ENCODE measurements around the gene ARX.

DNA sequence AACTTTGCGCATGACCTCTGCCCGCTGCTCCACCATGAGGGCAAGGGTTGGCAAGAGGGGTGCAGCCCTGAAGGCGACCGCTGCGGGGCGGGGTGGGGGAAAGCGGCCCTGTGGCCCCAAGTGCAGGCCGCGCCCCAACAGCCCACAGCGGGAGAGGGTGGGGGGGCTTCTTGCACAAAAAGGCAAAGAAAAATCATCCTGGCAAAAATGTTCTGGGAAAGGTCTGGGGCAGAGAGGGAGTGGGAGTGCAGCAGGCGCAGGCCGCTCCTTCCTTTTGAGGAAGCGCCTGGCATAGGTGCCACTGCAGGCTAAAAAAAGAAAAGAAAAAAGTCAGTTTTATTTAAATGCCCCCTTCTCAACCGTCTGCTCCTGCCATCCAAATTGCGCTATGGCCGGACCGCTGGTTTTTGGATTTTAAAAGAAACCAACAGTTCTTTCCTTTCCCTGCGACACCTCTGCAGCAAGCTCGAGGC, 1.4 kb downstream of the ARX start:
- TF ChIP-seq CTCF (IDR thresholded peaks at IDR 0.05; ENCODE audit: low read length), result no peak
- no peak for TF ChIP-seq EZH2 (IDR thresholded peaks at IDR 0.05; ENCODE audit: borderline replicate concordance, low read length)

Measured in OCI-LY1 (cell line).